HG03469 (cell line): ENCODE results near the gene TREX2.

Source experiments
- ATAC-seq: cut with Tn5 transposase; IDR thresholded peaks from one replicate; pipeline ENCODE4 v1.9.1; 2021; ENCODE audit warnings: mild to moderate bottlenecking, moderate library complexity, moderate number of reproducible peaks; ENCODE audit not compliant: unreplicated experiment

The TREX2 gene

GRCh38 chrX:153457136-153457825 is 11.4 kb upstream of the TREX2 start:
- no peak for ATAC-seq

- ATAC-seq: no peak
Observed at GRCh38 chrX:153456704-153457103, 10.8 kb upstream of the TREX2 start.

- ATAC-seq: no peak
Observed at GRCh38 chrX:153456161-153456560, 10.3 kb upstream of the TREX2 start.

- ATAC-seq: no peak
Observed at GRCh38 chrX:153455571-153455970, 9.7 kb upstream of the TREX2 start.

- no peak for ATAC-seq
Observed at GRCh38 chrX:153454901-153455550, 9.2 kb upstream of the TREX2 start.

GRCh38 chrX:153450949-153451277 is 5.1 kb upstream of the TREX2 start:
- ATAC-seq: no peak

GRCh38 chrX:153450114-153450948 is 4.5 kb upstream of the TREX2 start:
- ATAC-seq: no peak

- no peak for ATAC-seq
Observed at GRCh38 chrX:153449368-153450113, 3.7 kb upstream of the TREX2 start.

GRCh38 chrX:153448556-153449367 is 2.9 kb upstream of the TREX2 start:
- ATAC-seq: no peak

GRCh38 chrX:153447581-153447960 is 1.7 kb upstream of the TREX2 start:
- no peak for ATAC-seq

- no peak for ATAC-seq
Observed at GRCh38 chrX:153446950-153447580, 1.2 kb upstream of the TREX2 start.

GRCh38 chrX:153446636-153446936 is 730 bp upstream of the TREX2 start:
- no peak for ATAC-seq

- no peak for ATAC-seq
Observed at GRCh38 chrX:153445106-153445855, 575 bp downstream of the TREX2 start.

- no peak for ATAC-seq
Observed at GRCh38 chrX:153444333-153445011, 1.4 kb downstream of the TREX2 start.

- no peak for ATAC-seq
Observed at GRCh38 chrX:153443476-153444332, 2.2 kb downstream of the TREX2 start.

GRCh38 chrX:153442463-153442862 is 3.4 kb downstream of the TREX2 start:
- ATAC-seq: no peak

- no peak for ATAC-seq
Observed at GRCh38 chrX:153441981-153442380, 3.9 kb downstream of the TREX2 start.

GRCh38 chrX:153441296-153441695 is 4.6 kb downstream of the TREX2 start:
- no peak for ATAC-seq
